ENCODE measurements around the gene STK32C. TPM values are rescaled to one million over a fixed set of nuclear protein-coding genes. Genes with fewer than 3 reads are reported as not detected.
A peak's percentile ranks its signal among the peaks of the same experiment; 100 is the strongest.

STK32C gene
- total RNA-seq, 4 donors from 2014 or later: 3.3 to 5.7 (median 3.5) TPM

GRCh38 chr10:132309879-132310591 is 2.3 kb upstream of the STK32C start:
- Histone ChIP-seq H3K27me3 (no peaks in the 10 kb centered on the region), H3K9me3 (no peaks in the 10 kb centered on the region), H3K4me3 (replicated peaks in 1 of 3) (no peak overlapping the region), H3K4me1 (peaks cover 11 to 17% of the 10 kb centered on the region in 2 donors), H3K27ac (no peak overlapping the region), H3K36me3 (no peaks in the 10 kb centered on the region)
- TF ChIP-seq POLR2A (IDR thresholded peaks at IDR 0.05): no peak
- TF ChIP-seq, protein P1, sequence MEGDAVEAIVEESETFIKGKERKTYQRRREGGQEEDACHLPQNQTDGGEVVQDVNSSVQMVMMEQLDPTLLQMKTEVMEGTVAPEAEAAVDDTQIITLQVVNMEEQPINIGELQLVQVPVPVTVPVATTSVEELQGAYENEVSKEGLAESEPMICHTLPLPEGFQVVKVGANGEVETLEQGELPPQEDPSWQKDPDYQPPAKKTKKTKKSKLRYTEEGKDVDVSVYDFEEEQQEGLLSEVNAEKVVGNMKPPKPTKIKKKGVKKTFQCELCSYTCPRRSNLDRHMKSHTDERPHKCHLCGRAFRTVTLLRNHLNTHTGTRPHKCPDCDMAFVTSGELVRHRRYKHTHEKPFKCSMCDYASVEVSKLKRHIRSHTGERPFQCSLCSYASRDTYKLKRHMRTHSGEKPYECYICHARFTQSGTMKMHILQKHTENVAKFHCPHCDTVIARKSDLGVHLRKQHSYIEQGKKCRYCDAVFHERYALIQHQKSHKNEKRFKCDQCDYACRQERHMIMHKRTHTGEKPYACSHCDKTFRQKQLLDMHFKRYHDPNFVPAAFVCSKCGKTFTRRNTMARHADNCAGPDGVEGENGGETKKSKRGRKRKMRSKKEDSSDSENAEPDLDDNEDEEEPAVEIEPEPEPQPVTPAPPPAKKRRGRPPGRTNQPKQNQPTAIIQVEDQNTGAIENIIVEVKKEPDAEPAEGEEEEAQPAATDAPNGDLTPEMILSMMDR (IDR thresholded peaks at IDR 0.05): no peak
- no peak for DNase-seq
- WGBS, 2 donors: 83 to 85% methylated on average over 7 of the region's 7 CpGs
- intact Hi-C loops (cut with DNase I): loop anchor here (10.0 kb wide), 1 partner anchor 225 kb away; the partner anchor contains the start of gene INPP5A

- intact Hi-C loops (cut with DNase I): loop anchor here (10.0 kb wide), 1 partner anchor 225 kb away; the partner anchor contains the start of gene INPP5A
- H3K9me3 ChIP-seq: no peaks in the 10 kb centered on the region
- DNase-seq: no peak
- H3K27me3 ChIP-seq: no peaks in the 10 kb centered on the region
- WGBS, 2 donors: 76 to 83% methylated on average over 12 of the region's 12 CpGs
- no peak overlapping the region for H3K27ac ChIP-seq
- H3K4me3 ChIP-seq (replicated peaks in 1 of 3): no peak overlapping the region
- peaks cover 11 to 17% of the 10 kb centered on the region in 2 donors for H3K4me1 ChIP-seq
- TF ChIP-seq POLR2A (IDR thresholded peaks at IDR 0.05): no peak
- TF ChIP-seq, protein P1 (IDR thresholded peaks at IDR 0.05): no peak
- no peaks in the 10 kb centered on the region for H3K36me3 ChIP-seq
Measured at GRCh38 chr10:132309471-132309865, 1.7 kb upstream of the STK32C start.

GRCh38 chr10:132308587-132309470 is 1.1 kb upstream of the STK32C start:
- H3K27ac ChIP-seq: peak overlapping the region in 1 of 3 donors; percentile 71
- 39 to 48% methylated on average over 18 to 19 of the region's 61 CpGs for WGBS, 2 donors
- H3K4me3 ChIP-seq (replicated peaks in 1 of 3): peak overlapping the region in 2 of 3 donors; percentile 83 to 95
- no peaks in the 10 kb centered on the region for H3K27me3 ChIP-seq
- TF ChIP-seq POLR2A (IDR thresholded peaks at IDR 0.05): no peak
- TF ChIP-seq, protein P1 (IDR thresholded peaks at IDR 0.05): no peak
- H3K9me3 ChIP-seq: no peaks in the 10 kb centered on the region
- DNase-seq: peak in 1 of 2 donors; percentile 12
- H3K4me1 ChIP-seq: peaks cover 11 to 17% of the 10 kb centered on the region in 2 donors
- intact Hi-C loops (cut with DNase I): loop anchor here (10.0 kb wide), 1 partner anchor 226 kb away; the partner anchor contains the start of gene INPP5A
- no peaks in the 10 kb centered on the region for H3K36me3 ChIP-seq

GRCh38 chr10:132306864-132307751 is 642 bp downstream of the STK32C start:
- WGBS, 2 donors: 8 to 41% methylated on average over 8 to 17 of the region's 98 CpGs
- intact Hi-C loops (cut with DNase I): loop anchor here (10.0 kb wide), 1 partner anchor 228 kb away; the partner anchor contains the start of gene INPP5A
- peak; percentile 85 to 86 for DNase-seq
- no peaks in the 10 kb centered on the region for H3K9me3 ChIP-seq
- H3K27me3 ChIP-seq: no peaks in the 10 kb centered on the region
- peak overlapping the region; percentile 25 to 95 (median 26) for H3K4me3 ChIP-seq (replicated peaks in 1 of 3)
- no peak for TF ChIP-seq POLR2A (IDR thresholded peaks at IDR 0.05)
- TF ChIP-seq, protein P1 (IDR thresholded peaks at IDR 0.05): no peak
- H3K4me1 ChIP-seq: peaks cover 11 to 17% of the 10 kb centered on the region in 2 donors
- no peaks in the 10 kb centered on the region for H3K36me3 ChIP-seq
- H3K27ac ChIP-seq: no peak overlapping the region
